ENCODE results near the gene PDE3A. TPM values are rescaled to one million over a fixed set of nuclear protein-coding genes. Genes with fewer than 3 reads are reported as not detected.

Gene PDE3A
- total and polyA plus RNA-seq, 2 of the 4 experiments (the other 2 are of a cell fraction) = 0.09 to 0.18 TPM

DNA sequence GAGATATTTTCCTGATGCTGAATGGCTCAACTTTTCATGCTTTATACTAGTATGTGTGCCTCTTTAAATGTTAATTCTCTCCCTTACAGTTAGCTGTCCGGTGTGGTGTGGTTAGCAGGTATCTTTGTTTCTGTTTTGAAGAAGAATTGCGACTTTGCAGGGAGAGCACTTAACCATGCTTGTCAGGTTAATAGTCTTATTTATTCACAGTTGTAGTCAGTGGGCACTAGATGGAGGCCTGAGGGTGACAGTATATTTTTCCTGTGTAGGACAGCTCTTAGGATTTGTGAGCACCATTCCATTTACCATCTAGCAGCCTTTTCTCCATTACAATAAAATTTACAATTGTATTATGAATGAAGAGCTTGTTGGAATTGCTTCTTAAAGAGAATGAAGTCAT is 34.9 kb downstream of the PDE3A start:
- no peak overlapping the region for H3K18ac ChIP-seq (ENCODE audit: low read depth, low read length)
- no peak overlapping the region for H2BK120ac ChIP-seq (ENCODE audit: low read depth, low read length)
- H4K91ac ChIP-seq (ENCODE audit: insufficient read depth, low read depth, low read length) = no peak overlapping the region
- ChIA-PET CTCF (no interaction called here), POLR2A (ENCODE audit: unreplicated experiment) (no interaction called here)
- no peak overlapping the region for H4K5ac ChIP-seq (ENCODE audit: low read depth, low read length)
- no peaks in the 10 kb centered on the region for H3K36me3 ChIP-seq (ENCODE audit: control insufficient read depth, insufficient read depth, low read length)
- dilution Hi-C loops (cut with HindIII; ENCODE audit: low sequenced_read_pairs, unreplicated experiment) = no loop called here
- H3K79me1 ChIP-seq (ENCODE audit: low read depth in 1 of 2, low read length in 2 of 2) = peaks cover 0 to 3% of the 10 kb centered on the region in 2 experiments; a peak in 1 of 4 replicates
- H3K4me3 ChIP-seq (ENCODE audit: insufficient read depth, low read depth, low read length) = no peak overlapping the region
- no peak overlapping the region for H4K8ac ChIP-seq (ENCODE audit: low read depth in 2 of 2, low read length in 2 of 2)
- DNase-seq = no peak
- no peak overlapping the region for H3K56ac ChIP-seq (ENCODE audit: extremely low read depth, insufficient read depth, low read length)
- H2BK5ac ChIP-seq (ENCODE audit: low read depth, low read length, poor library complexity, severe bottlenecking) = no peak overlapping the region
- intact Hi-C loops (cut with micrococcal nuclease) = no loop called here
- no peak overlapping the region for H3K4me2 ChIP-seq (ENCODE audit: low read depth, low read length)
- H3K9me3 ChIP-seq (ENCODE audit: control insufficient read depth, insufficient read depth, low read length) = no peaks in the 10 kb centered on the region
- no CpG with 5 or more reads among the region's 2 CpGs for WGBS, 2 experiments (ENCODE audit: extremely low coverage in 2 of 2, insufficient read length in 1 of 2)
- H2AK9ac ChIP-seq (replicated peaks; ENCODE audit: low read depth, low read length, poor library complexity) = no peak overlapping the region
- H2BK15ac ChIP-seq (ENCODE audit: low read depth, low read length) = no peak overlapping the region
- no TSS peak for BruUV-seq (replicated peaks)
- H2AK5ac ChIP-seq (ENCODE audit: low read depth, low read length) = no peak overlapping the region
- TF ChIP-seq MXI1 (IDR thresholded peaks at IDR 0.05; ENCODE audit: borderline replicate concordance, low read depth, low read length) (no peak), SMC3 (IDR thresholded peaks at IDR 0.05; ENCODE audit: low read depth, low read length) (no peak), RFX5 (IDR thresholded peaks at IDR 0.05; ENCODE audit: low read depth, low read length) (no peak), POLR2A (IDR thresholded peaks at IDR 0.05; ENCODE audit: low read depth, low read length) (no peak), RAD21 (IDR thresholded peaks at IDR 0.05; ENCODE audit: low read length) (no peak), RCOR1 (IDR thresholded peaks at IDR 0.05; ENCODE audit: insufficient replicate concordance, low read length) (no peak), BHLHE40 (IDR thresholded peaks at IDR 0.05; ENCODE audit: low read depth, low read length) (no peak), CHD1 (IDR thresholded peaks at IDR 0.05; ENCODE audit: low read depth, low read length) (no peak), CEBPB (IDR thresholded peaks at IDR 0.05; ENCODE audit: low read depth, low read length) (no peak), FOS (IDR thresholded peaks at IDR 0.05; ENCODE audit: low read depth, low read length) (no peak), MAFK (IDR thresholded peaks at IDR 0.05; ENCODE audit: low read depth, low read length) (no peak), NFE2L2 (IDR thresholded peaks at IDR 0.05; ENCODE audit: low read depth, low read length) (no peak), MAZ (IDR thresholded peaks at IDR 0.05; ENCODE audit: borderline replicate concordance, low read depth, low read length) (no peak)
- TF ChIP-seq, protein P1, sequence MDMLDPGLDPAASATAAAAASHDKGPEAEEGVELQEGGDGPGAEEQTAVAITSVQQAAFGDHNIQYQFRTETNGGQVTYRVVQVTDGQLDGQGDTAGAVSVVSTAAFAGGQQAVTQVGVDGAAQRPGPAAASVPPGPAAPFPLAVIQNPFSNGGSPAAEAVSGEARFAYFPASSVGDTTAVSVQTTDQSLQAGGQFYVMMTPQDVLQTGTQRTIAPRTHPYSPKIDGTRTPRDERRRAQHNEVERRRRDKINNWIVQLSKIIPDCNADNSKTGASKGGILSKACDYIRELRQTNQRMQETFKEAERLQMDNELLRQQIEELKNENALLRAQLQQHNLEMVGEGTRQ (IDR thresholded peaks at IDR 0.05; ENCODE audit: low read depth, low read length) = no peak
- TF ChIP-seq, protein P2, sequence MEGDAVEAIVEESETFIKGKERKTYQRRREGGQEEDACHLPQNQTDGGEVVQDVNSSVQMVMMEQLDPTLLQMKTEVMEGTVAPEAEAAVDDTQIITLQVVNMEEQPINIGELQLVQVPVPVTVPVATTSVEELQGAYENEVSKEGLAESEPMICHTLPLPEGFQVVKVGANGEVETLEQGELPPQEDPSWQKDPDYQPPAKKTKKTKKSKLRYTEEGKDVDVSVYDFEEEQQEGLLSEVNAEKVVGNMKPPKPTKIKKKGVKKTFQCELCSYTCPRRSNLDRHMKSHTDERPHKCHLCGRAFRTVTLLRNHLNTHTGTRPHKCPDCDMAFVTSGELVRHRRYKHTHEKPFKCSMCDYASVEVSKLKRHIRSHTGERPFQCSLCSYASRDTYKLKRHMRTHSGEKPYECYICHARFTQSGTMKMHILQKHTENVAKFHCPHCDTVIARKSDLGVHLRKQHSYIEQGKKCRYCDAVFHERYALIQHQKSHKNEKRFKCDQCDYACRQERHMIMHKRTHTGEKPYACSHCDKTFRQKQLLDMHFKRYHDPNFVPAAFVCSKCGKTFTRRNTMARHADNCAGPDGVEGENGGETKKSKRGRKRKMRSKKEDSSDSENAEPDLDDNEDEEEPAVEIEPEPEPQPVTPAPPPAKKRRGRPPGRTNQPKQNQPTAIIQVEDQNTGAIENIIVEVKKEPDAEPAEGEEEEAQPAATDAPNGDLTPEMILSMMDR (conservative IDR thresholded peaks at IDR 0.05; ENCODE audit: low read depth, low read length) = no peak
- TF ChIP-seq, protein P3, sequence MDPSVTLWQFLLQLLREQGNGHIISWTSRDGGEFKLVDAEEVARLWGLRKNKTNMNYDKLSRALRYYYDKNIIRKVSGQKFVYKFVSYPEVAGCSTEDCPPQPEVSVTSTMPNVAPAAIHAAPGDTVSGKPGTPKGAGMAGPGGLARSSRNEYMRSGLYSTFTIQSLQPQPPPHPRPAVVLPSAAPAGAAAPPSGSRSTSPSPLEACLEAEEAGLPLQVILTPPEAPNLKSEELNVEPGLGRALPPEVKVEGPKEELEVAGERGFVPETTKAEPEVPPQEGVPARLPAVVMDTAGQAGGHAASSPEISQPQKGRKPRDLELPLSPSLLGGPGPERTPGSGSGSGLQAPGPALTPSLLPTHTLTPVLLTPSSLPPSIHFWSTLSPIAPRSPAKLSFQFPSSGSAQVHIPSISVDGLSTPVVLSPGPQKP (IDR thresholded peaks at IDR 0.05; ENCODE audit: borderline replicate concordance, low read depth, low read length) = no peak
- H3K4me1 ChIP-seq (ENCODE audit: control insufficient read depth, insufficient read depth, low read length) = no peaks in the 10 kb centered on the region
- H3K27ac ChIP-seq (ENCODE audit: insufficient read depth, low read length) = no peak overlapping the region
- H3K9ac ChIP-seq (ENCODE audit: low read depth, low read length) = no peak overlapping the region
- H3K4ac ChIP-seq (ENCODE audit: low read depth, low read length) = no peak overlapping the region
- in situ Hi-C loops (cut with MboI; ENCODE audit: low sequenced_read_pairs) = no loop called here
- H2BK20ac ChIP-seq (ENCODE audit: low read depth, low read length) = no peak overlapping the region
- H3K9me1 ChIP-seq (ENCODE audit: insufficient read depth, low read length) = no peaks in the 10 kb centered on the region
- H3K14ac ChIP-seq (replicated peaks; ENCODE audit: low read depth, low read length) = no peak overlapping the region
- H4K20me1 ChIP-seq (ENCODE audit: insufficient read depth, low read length) = no peaks in the 10 kb centered on the region
- ATAC-seq (ENCODE audit: low read depth) = no peak
- H2AFZ ChIP-seq (replicated peaks; ENCODE audit: low read length, poor library complexity) = no peak overlapping the region
- H3K27me3 ChIP-seq (ENCODE audit: control insufficient read depth, insufficient read depth, low read length) = no peaks in the 10 kb centered on the region
- no peak overlapping the region for H3K23ac ChIP-seq (ENCODE audit: low read depth, low read length)

Measured in IMR-90 (cell line).